Measurements from ENCODE around the gene TMEM192.

TMEM192 gene

DNA sequence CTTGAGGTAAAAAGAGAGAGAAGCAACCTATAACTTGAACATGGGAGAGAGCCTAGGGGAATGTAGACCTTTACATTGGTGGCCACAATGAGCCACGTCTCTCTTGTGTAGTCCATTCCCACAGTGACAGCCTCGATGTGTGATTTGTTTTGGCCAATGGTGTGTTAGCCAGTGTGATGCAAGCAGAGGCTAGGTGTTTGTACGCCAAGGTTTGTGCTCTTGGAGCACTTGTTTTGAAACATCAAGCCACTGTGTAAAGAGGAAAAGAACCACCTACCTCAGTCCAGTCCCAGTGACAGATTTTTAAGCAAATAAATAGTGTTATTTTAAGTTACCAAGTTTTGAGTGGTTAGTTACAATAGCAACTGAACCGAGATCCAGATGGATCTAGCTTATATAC lies 23.9 kb upstream of the TMEM192 start:
- no peak overlapping the region for H3K4me2 ChIP-seq (ENCODE audit: low read depth, low read length, poor library complexity, severe bottlenecking)
- H3K36me3 ChIP-seq (ENCODE audit: insufficient read depth, low read length): no peaks in the 10 kb centered on the region
- H4K20me1 ChIP-seq (ENCODE audit: insufficient read depth, low read length, poor library complexity, severe bottlenecking): no peaks in the 10 kb centered on the region
- no peaks in the 10 kb centered on the region for H3K27me3 ChIP-seq (ENCODE audit: insufficient read depth, low read length, poor library complexity, severe bottlenecking)
- no peaks in the 10 kb centered on the region for H3K9me3 ChIP-seq (ENCODE audit: insufficient read depth, low read depth, low read length)
- no peaks in the 10 kb centered on the region for H3K79me2 ChIP-seq (ENCODE audit: insufficient read depth, low read length)
- H3F3A ChIP-seq (ENCODE audit: low read depth): no peaks in the 10 kb centered on the region
- H3K9me2 ChIP-seq (replicated peaks; ENCODE audit: low read depth, low read length): no peaks in the 10 kb centered on the region
- H3K4me3 ChIP-seq (ENCODE audit: low read length, poor library complexity, severe bottlenecking): no peak overlapping the region
- no peak overlapping the region for H2AFZ ChIP-seq (ENCODE audit: low read length)
- no peak overlapping the region for H3K9ac ChIP-seq (ENCODE audit: low read depth, low read length, poor library complexity, severe bottlenecking)
- TF ChIP-seq, protein P1, sequence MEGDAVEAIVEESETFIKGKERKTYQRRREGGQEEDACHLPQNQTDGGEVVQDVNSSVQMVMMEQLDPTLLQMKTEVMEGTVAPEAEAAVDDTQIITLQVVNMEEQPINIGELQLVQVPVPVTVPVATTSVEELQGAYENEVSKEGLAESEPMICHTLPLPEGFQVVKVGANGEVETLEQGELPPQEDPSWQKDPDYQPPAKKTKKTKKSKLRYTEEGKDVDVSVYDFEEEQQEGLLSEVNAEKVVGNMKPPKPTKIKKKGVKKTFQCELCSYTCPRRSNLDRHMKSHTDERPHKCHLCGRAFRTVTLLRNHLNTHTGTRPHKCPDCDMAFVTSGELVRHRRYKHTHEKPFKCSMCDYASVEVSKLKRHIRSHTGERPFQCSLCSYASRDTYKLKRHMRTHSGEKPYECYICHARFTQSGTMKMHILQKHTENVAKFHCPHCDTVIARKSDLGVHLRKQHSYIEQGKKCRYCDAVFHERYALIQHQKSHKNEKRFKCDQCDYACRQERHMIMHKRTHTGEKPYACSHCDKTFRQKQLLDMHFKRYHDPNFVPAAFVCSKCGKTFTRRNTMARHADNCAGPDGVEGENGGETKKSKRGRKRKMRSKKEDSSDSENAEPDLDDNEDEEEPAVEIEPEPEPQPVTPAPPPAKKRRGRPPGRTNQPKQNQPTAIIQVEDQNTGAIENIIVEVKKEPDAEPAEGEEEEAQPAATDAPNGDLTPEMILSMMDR (conservative IDR thresholded peaks at IDR 0.05; ENCODE audit: low read length): no peak
- TF ChIP-seq EZH2phosphoT487 (IDR thresholded peaks at IDR 0.05; ENCODE audit: borderline replicate concordance): no peak
- H3K4me1 ChIP-seq (ENCODE audit: insufficient read depth, low read length, poor library complexity, severe bottlenecking): peaks cover 8% of the 10 kb centered on the region

- Histone ChIP-seq H2AFZ (ENCODE audit: low read length) (0 out of 2 replicates have a peak overlapping the region, but pooled peaks have one; percentile 29), H3K4me2 (ENCODE audit: low read depth, low read length, poor library complexity, severe bottlenecking) (peak overlapping the region; percentile 21), H3K4me1 (ENCODE audit: insufficient read depth, low read length, poor library complexity, severe bottlenecking) (peaks cover 8% of the 10 kb centered on the region), H3K9ac (ENCODE audit: low read depth, low read length, poor library complexity, severe bottlenecking) (no peak overlapping the region), H3K9me3 (ENCODE audit: insufficient read depth, low read depth, low read length) (no peaks in the 10 kb centered on the region), H4K20me1 (ENCODE audit: insufficient read depth, low read length, poor library complexity, severe bottlenecking) (no peaks in the 10 kb centered on the region), H3K4me3 (ENCODE audit: low read length, poor library complexity, severe bottlenecking) (no peak overlapping the region), H3K9me2 (replicated peaks; ENCODE audit: low read depth, low read length) (no peaks in the 10 kb centered on the region), H3F3A (ENCODE audit: low read depth) (no peaks in the 10 kb centered on the region), H3K27me3 (ENCODE audit: insufficient read depth, low read length, poor library complexity, severe bottlenecking) (no peaks in the 10 kb centered on the region), H3K36me3 (ENCODE audit: insufficient read depth, low read length) (no peaks in the 10 kb centered on the region), H3K79me2 (ENCODE audit: insufficient read depth, low read length) (no peaks in the 10 kb centered on the region)
- no peak for TF ChIP-seq EZH2phosphoT487 (IDR thresholded peaks at IDR 0.05; ENCODE audit: borderline replicate concordance)
- TF ChIP-seq, protein P1 (conservative IDR thresholded peaks at IDR 0.05; ENCODE audit: low read length): no peak
Measured at GRCh38 chr4:165133150-165133549, 20.5 kb upstream of the TMEM192 start.

DNA sequence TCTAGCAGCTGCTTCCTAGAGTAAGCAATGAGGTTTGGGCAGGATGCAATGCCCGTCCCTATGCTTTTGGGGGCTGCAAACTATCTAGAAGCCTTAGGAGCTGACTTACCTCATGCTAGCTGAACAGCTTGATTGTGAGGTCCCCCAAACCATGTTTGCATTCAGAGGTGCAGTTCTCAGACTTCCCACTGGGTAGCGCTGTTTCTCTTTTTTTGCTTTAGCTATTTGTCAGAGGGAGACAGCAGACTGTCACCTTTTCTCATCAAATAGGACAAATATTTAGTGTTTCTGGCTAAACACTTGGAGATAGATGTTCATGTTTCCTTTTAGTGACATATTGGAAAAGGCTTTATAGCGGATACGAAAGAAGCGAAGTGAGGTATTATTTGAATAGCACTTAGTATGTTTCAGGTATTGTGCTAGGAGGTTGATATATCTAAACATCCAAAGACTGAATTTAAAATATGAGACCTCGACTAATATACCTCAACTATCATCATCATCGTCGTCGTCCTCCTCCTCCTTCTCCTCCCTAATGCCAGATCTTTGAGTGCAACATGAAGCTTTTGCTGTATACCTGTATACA lies 18.7 kb upstream of the TMEM192 start:
- Histone ChIP-seq H4K20me1 (ENCODE audit: insufficient read depth, low read length, poor library complexity, severe bottlenecking) (no peaks in the 10 kb centered on the region), H3K36me3 (ENCODE audit: insufficient read depth, low read length) (no peaks in the 10 kb centered on the region), H3K9me2 (replicated peaks; ENCODE audit: low read depth, low read length) (no peaks in the 10 kb centered on the region), H3K4me3 (ENCODE audit: low read length, poor library complexity, severe bottlenecking) (no peak overlapping the region), H3K9me3 (ENCODE audit: insufficient read depth, low read depth, low read length) (no peaks in the 10 kb centered on the region), H3K4me1 (ENCODE audit: insufficient read depth, low read length, poor library complexity, severe bottlenecking) (peaks cover 8% of the 10 kb centered on the region), H3F3A (ENCODE audit: low read depth) (no peaks in the 10 kb centered on the region), H3K79me2 (ENCODE audit: insufficient read depth, low read length) (no peaks in the 10 kb centered on the region), H2AFZ (ENCODE audit: low read length) (peak overlapping the region; percentile 48; the same call in 1 of the 2 replicates), H3K4me2 (ENCODE audit: low read depth, low read length, poor library complexity, severe bottlenecking) (no peak overlapping the region), H3K27me3 (ENCODE audit: insufficient read depth, low read length, poor library complexity, severe bottlenecking) (no peaks in the 10 kb centered on the region), H3K9ac (ENCODE audit: low read depth, low read length, poor library complexity, severe bottlenecking) (no peak overlapping the region)
- no peak for TF ChIP-seq EZH2phosphoT487 (IDR thresholded peaks at IDR 0.05; ENCODE audit: borderline replicate concordance)
- TF ChIP-seq, protein P1 (conservative IDR thresholded peaks at IDR 0.05; ENCODE audit: low read length): peak; percentile 97

All from Loucy (cell line).